ENCODE measurements around the gene LRRTM4. TPM values are rescaled to one million over a fixed set of nuclear protein-coding genes. Genes with fewer than 3 reads are reported as not detected.

LRRTM4 gene
- total RNA-seq, 1 donor from 2014 or later: 2.4 TPM

DNA sequence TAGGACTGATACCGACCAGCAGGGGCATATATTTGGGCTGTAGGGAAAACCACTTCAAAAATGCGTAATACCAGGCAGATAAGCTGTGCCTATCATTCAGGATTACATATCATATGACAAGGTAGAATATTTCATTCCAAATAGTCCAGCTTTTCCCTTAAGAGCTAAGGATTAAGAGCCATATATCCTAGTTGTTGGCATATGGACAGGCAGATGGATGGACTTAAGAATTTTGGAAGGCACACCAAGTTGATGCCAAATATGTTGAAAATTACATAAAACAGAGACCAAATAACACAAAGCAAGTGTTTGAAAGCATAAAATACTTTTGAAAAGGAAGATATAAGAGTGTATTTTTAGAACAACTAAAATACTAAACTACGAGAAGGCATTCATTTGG lies 52.1 kb downstream of the LRRTM4 start:
- DNase-seq: no peak

DNA sequence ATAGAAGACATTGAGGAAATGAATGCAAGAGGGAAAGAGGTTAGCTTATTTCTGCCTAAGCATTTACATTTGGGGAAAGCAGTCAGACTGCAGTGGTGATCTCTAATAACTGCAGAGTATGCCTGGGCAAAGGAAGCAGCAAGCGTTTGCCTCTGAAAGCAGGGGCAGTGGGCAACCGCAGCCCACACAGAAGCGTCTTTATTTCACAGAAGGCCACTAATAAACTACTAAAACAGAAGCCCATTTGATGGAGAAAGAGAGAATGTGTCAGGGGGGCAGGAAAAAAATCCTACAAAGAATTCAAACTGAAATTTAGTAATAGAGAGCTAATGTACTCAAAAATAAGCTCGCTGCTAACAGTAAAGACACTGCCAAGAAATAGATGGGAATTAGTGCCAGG lies 53.1 kb downstream of the LRRTM4 start:
- DNase-seq: peak; percentile 39

DNA sequence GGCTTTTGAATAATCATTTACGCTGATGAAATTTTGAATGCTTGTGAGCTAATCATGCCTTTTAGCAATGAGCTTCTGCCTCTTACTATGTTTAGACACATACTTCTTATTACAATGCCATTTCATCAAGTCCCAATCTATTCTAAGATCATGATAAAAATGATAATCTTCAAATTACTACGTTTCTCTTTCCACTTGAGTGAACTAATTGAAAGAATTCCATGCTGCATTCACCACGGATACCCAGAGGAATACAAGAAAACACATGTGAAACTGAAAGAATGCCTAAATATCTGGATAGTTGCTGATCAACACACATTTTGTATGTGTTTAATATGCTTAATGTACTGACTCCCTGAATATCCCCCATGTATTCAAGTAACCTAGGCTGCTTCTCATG lies 62.3 kb downstream of the LRRTM4 start:
- DNase-seq: peak; percentile 28

DNA sequence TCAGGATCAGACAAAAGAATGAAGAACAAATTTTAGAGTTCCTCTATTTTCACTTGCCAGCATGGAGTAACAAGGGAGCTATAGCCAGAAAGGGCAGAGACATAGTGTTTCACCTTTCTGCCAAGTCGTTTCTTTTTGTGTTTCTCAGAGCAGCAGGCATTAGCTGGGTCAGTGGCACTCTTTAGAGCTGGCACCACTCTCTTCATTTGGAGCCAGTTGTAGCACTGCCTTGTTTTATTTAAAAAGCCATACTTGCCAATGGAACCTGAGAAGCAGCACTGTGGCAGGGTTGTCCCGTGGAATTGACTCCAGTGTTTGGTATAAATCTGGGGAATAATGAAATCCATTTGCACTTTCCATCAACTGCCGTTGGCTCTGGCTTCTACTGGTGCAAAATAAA lies 64.0 kb downstream of the LRRTM4 start:
- peak; percentile 52 for DNase-seq

DNA sequence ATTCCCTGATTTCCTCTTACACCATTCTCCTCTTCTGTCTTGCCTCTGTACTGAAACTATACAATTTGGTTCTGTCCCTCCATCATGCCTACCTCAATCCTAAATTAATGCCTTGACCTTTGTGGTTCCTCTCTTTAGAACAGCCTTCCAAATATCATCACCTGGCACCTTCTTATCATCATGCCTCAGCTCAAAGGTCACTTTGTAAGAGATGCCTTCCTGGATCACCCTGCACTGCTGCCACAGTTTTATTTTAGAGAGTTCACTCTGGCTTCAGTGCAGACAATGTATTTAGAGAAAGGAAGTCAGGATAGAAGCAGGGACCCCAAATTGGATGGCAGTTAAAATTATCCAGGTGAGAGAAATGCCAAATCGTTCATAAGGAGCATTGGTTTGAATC lies 64.5 kb downstream of the LRRTM4 start:
- no peak for DNase-seq

DNA sequence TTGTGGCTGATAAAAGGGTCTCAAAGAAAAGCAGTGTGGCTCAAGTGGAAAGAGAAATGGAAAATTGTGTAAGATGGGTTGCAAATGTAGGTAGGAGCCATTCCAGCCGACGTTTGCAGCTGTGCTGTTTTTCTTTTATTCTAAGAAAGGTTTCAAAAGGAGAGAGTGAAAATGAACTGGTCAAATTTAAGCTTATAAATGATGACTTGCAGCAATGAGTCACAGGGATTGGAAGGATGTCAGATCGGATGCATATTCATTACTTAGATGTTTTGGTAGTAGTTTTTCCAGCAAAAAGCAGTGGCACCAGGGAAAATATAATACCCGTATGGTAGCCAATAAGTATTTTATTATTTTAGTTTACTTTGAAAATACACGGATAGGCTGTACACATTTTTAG lies 79.1 kb downstream of the LRRTM4 start:
- no peak for DNase-seq

DNA sequence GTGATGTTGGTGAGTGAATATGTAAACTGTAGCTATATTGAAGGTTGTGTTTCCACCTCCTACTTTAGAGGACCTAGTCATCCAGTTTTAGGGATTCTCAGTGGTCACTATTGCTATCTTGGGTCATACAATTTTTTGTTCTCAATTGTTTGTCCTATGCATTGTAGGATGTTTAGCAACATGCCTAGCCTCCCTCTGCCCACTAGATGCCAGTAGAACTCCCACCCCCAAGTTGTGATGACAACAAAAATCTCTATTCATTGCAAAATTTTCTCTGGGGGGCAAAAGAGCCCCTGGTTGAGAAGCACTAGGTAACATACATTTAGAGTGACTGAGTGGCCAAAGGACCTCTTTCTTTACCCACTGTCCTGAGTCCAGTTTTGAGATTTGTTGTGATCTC lies 87.3 kb downstream of the LRRTM4 start:
- DNase-seq: no peak

DNA sequence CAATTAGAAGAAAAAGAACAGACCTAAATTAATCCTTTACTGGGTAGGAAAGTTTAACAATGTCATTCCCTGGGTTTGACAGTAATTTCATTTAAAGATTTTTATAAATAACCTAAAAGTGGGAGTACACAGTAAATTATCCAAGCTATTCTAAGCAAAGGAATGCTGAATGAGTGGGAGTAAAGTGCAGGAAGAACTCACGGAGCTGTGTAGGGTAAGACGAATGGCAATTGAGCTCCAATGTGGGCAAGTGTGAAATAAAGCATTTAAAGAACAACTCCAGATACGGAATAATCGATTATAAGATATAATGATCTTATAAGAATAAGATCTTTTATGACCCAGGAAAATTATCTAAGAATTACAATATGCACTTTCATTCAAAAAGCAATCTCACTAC lies 93.2 kb downstream of the LRRTM4 start:
- DNase-seq: no peak

DNA sequence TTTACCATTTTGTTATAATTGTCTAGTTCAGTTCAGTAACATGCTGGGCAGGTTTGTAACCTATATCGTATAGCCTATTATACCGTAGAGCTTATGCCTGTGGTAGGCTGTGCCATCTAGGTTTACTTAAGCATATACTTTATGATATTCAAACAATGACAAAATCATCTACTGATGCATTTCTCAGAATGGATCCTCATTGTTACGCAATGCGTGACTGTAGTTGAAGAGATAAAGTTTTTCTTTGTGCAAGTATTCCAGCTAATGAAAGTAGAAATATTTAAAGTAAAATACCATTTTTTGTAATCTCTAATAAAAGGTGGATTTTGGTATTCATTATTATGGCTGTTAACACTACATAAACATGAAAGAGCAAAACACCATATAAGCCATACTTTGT lies 100.2 kb downstream of the LRRTM4 start:
- DNase-seq: no peak

DNA sequence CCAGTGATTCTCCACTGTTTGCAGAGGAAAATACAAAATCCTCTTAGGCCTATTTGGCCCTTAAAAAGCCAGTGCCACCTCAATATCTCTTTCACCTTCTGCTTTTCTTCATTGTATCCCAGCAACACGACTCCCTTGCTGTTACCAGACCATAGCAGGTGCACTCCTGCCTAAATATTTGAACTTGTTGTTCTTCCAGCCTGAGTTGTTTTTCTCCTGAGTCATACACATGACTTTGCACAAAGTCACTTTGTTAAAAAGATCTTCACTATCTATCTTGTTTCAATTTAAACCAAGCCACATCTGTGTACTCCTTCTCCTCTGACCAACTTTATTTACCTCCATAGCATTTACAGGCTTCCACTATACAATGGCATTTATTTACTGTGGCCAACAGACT lies 103.6 kb downstream of the LRRTM4 start:
- no peak for DNase-seq

DNA sequence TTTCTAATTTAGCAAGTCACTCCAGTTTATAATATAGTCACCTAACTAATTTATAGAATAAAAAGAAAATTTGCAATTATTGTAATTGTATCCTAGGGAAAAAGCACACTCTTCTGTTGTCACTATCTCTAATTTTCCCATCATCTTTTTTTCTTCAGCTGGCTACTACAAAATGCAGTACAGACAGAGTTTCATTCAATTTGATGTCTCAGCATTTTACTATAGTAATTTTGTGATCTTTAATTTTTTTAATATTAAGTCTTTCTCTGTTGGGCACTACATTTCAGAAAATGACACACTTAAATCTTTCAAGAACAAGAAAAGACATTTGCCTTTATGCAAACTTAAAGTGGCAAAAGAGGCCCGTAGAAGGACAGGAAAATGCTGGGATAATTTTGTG lies 118.0 kb downstream of the LRRTM4 start:
- no peak for DNase-seq

DNA sequence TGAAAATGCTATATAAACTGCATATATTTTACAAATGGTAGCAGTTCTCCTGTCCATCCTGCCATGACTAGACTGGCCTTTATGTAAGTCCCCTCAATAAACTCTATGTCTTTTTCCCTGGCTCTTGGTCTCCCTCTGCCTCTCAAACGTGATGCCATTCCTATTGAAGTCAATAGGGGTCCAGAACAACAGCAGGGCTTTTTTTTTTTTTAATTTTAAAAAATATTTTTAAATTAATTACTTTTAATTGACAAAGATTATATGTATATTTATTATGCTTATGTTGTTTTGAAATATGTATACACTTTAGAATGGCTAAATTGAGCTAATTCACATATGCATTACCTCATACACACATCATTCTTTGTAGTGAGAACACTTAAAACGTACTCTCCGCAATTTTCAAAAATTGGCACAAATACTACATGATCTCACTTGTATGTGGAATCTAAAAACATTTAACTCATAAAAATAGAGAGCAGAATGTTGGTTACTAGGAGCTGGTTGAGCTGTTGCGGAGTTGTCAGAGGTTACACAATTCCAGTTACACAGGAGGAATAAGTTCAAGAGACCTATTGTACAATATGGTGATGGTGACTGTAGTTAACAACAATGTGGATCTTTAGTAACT lies 123.1 kb downstream of the LRRTM4 start:
- no peak for DNase-seq

DNA sequence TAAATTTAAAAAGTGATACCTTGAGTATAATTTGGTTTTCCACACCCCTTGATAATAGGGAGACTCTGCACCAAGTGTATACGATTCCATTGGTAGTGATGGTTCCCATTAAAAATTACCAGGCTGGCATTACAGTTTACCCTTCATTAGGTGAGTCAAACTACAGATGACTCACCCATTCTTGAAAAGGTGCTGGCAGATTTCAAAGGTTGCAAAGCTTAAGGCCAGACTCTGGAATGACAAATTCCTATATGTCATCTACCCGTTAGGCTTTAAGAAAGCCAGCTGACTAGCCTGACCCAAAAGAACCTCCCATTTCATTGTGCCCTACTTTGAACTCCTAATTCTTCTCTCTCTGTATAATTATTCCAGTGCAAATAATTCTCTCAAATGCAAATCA lies 124.4 kb downstream of the LRRTM4 start:
- DNase-seq: no peak

DNA sequence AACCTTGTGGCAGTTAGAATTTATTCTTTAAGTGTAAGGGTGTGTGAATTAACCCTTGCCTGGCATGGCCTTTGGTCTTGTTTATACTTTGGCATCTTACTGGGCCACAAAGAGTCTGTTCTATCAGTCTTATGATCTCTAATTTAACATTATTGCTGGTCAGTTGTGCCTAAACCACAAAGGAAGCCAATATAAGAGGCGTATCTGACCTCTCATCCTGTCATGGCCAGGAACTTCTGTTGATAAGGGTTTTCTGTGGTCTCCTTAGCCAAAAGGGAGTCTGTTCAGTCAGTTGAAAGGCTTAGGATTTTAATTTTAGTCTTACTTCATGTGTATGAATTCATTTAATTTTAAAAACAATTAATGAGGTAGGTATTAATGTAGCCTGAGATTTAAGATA lies 127.2 kb downstream of the LRRTM4 start:
- no peak for DNase-seq

DNA sequence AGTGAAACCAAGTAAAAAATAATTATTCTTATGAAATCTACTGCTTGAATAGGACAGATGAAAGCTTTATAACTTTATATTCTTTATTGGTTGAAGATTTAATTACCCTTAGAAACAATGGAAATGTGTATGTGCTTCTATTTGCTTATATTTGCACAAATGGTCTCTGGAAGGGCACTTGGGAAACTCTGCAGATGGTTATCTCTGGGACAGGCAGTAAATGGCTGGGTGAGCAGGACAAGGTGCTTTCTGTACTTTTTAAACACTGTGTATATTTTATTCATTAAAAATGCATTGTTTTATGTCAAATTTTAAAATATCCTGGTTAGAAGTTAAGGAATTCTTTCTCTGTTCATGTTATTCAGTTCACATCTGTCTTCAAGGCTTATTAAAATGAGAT lies 131.1 kb downstream of the LRRTM4 start:
- DNase-seq: no peak

DNA sequence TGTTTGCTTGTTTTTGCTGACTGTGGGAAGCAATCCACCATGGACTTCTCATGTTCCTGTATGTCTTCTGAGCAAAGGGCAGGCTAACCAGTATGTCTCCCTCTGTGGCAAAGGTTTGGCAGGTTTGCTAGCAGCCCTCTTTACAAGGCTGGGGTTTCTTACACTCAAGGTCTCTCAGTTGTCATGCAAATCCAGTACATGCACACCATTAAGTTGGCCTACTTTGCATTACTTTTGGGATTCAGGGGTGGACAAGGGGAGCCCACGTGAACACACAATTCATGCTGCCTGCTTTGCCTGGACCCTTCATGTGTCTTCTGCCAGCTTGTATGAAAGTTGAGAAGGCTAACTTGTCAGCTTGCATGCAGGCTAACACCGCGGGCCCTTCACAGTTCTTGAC lies 134.9 kb downstream of the LRRTM4 start:
- no peak for DNase-seq

DNA sequence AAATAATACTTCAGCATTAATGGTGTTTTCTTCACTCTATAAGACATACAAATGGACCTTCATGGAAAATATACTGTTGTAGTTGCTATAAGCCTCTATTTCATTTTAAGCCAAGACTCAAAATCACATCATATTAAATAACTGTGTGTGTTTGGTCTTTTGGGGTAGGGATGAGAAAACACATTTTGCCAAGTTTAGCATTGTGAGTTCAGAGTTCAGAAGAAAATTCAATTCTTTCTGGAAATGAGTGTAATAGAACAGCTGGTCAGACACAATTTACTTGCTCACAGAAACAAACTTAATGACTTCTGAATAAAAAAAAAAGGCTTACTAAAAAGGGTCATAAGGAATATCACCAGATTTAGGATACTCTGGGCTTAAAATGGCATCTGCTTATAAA lies 149.5 kb downstream of the LRRTM4 start:
- peak; percentile 0 for DNase-seq

DNA sequence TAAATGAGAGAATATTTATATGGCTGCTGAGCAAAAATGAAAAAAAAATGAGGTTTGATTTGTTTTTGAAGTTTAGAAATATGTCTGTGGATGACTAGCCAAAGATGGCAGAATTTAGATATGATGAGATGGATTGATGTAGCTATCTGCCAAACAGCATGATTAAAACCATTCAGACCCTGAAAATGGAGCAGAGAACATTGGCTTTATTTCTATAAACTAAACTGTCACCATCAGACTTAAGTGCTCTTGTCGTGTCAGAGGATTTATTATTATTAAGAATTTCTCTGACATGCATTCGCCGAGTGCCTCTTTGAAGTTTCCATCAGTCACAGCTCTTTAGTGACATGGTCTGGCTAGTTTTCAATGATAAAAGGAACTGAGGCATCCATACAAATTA lies 151.7 kb downstream of the LRRTM4 start:
- no peak for DNase-seq

DNA sequence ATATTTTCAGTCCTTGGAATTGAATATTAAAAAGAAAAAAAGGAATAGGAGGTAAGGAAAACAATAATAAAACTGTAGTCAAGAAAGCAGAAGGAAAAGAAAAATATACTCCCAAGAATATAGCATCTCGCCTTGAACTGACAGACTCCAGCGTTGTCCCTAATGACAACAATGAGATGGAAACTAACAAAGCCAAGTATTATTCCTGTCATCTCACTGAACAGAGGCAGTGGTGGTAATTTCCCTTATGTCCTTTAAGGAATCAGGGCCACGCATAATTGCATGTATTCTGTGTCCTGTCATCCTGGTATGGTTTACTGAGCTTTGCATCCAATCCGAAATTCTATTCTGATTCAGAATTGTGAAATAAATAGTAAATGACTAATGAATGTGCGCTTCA lies 158.9 kb downstream of the LRRTM4 start:
- no peak for DNase-seq

DNA sequence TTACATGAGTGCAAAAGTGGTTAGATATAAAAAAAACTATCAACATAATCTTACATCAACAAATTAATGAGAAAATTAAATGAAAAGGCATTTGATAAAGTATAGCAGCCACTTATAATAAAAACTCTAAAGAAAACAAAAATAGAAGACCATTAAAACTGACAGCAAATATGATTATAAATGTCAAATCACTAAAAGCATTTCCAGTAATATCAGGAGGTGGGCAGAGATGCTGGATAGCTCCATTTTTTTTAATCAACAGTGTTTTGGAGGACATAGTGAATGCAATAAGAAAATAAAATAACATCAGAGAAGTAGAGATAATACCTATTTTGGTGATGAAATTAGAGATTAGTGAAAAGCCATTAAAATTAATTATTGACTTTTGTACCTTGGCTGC lies 173.4 kb downstream of the LRRTM4 start:
- no peak for DNase-seq

DNA sequence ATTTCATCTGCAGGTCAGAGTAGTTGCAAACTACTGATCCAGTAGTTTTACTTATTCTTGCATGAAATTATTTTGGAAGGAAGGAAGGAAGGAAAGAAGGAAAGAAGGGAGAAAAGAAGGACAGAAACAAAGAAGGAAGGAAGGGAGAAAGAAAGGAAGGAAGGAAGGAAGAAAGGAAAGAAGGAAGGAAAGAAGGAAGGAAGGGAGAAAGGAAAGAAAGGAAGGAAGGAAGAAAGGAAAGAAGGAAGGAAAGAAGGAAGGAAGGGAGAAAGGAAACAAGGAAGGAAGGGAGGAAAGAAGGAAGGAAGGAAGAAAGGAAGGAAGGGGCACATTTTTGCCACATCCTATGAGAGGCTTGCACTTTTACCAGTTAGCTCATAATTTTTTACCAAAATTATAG lies 186.2 kb downstream of the LRRTM4 start:
- DNase-seq: no peak

DNA sequence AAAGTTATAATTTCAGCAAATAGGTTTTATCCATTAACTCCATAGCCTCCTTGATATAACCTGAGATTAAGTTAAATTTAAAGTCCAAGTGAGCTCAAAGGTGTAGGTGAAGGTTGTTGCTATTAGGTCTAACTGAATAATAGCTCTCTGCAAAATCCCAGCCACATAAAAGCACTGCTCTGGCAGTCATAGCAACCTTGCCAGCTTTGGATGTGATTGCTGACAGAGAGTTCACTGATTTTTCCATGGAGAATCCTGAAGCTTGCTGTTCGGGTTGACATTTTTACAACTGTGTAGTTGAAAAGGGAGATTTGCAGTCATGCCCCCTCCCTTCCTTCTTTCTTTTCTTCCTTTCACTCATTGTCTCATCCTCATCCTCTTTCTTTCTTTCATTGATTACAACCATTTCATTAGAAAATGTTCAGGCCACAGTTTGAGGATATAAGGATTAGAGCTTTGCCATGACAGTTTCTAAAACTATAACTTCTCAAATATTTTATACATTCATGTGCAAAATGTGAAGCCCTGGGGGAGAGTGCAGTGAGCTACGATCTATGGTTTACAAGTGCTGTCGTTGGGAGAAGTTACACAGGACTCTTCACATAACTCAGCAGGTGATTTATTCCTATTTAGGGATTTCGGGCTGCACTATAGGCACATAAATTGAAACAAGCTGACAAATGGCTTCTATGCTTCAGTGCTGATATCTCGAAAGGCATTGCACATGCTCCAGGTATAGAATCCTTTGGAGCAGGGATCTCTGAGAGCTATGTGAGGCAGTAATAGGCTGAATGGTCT lies 193.8 kb downstream of the LRRTM4 start:
- no peak for DNase-seq

DNA sequence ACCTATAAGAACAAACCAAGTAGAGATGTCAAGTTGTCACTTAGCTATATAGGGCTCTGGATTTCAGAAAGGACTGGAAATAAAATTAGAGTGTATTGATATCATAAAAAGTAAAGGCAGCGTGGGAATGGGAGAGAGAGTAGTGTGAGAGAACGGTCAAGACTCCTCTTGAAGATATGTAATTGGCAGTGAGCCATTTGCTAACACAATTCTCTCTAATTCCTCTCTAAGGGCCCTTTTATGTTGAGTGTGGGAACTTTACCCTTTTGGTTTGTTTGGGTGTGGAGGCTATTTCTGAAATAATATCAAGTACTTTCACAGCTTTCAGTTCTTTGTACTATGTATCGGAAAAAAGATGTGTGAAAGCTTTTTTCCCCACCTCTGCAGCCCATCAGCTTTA lies 196.8 kb downstream of the LRRTM4 start:
- peak; percentile 5 for DNase-seq

DNA sequence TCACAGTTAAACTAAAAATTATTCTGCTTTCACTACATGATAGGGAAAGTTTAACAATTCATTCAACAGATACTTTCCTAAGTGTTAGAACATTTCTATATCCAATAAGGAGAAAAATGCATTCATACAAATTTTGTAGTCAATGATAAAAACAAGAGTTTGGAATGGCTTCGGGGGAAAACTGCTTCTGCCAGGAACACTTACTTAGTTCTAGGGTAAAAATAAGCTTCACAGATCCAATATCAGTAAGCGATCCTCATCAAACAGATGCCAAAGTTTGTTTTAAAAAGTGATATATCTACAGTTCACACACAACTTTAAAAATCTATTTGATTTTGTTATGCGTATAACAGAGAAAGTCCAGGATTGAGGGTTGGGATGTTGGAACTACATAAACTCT lies 199.7 kb downstream of the LRRTM4 start:
- DNase-seq: no peak
